Measurements from ENCODE around the gene CRIM1.

DNA sequence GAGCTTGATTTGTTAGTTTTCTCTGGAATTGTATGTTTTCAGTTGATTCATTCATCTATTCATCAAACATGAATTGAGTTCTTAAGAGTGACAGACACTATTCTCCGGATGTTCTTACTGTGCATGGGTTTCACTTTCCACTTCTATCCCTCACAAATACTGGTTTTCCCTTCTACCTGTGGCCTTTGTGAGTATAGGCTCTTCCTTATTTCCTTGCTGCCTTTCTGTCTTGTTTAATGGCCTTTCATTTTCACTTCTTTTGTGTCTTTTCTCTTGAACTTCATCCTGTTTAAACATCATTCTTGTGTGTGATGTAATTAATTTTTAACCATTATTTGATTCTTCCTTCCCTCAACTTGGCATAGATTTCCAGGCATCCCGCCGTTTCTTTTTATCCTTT lies 90.7 kb downstream of the CRIM1 start:
- TF ChIP-seq, protein P1, sequence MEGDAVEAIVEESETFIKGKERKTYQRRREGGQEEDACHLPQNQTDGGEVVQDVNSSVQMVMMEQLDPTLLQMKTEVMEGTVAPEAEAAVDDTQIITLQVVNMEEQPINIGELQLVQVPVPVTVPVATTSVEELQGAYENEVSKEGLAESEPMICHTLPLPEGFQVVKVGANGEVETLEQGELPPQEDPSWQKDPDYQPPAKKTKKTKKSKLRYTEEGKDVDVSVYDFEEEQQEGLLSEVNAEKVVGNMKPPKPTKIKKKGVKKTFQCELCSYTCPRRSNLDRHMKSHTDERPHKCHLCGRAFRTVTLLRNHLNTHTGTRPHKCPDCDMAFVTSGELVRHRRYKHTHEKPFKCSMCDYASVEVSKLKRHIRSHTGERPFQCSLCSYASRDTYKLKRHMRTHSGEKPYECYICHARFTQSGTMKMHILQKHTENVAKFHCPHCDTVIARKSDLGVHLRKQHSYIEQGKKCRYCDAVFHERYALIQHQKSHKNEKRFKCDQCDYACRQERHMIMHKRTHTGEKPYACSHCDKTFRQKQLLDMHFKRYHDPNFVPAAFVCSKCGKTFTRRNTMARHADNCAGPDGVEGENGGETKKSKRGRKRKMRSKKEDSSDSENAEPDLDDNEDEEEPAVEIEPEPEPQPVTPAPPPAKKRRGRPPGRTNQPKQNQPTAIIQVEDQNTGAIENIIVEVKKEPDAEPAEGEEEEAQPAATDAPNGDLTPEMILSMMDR (conservative IDR thresholded peaks at IDR 0.05; ENCODE audit: low read depth, low read length) = no peak
- no peak for TF ChIP-seq EZH2 (IDR thresholded peaks at IDR 0.05; ENCODE audit: borderline replicate concordance, low read depth, low read length, poor library complexity, severe bottlenecking)

Data from A673 (cell line).